HCT116 (cell line): ENCODE results near the gene TMEM131. TPM values are rescaled to one million over a fixed set of nuclear protein-coding genes. Genes with fewer than 3 reads are reported as not detected.

Source experiments
- ATAC-seq: fragments of 200-7000 bp; cut with Tn5 transposase; 2 replicates; pipeline ENCODE4 v1.9.1; 2020; ENCODE audit warnings: mild to moderate bottlenecking, moderate library complexity
- BruUV-seq: library from RNA; stranded (reverse); fragments of 400-500 nt; replicated peaks from 2 replicates; lab custom pipeline; 2021; lab: Mats Ljungman, UMichigan
- CTCF ChIA-PET: fragments of 300-600 bp; sonication (Branson Sonifier 250); formaldehyde crosslinking; loops from one replicate; lab custom pipeline; 2021; ENCODE audit warnings: antibody characterized with exemption; lab: Charles Lee
- POLR2A ChIA-PET: fragments of 300-600, 350-600 bp; sonication (Branson Sonifier 250); formaldehyde crosslinking; loops from one replicate; lab custom pipeline; 2021; ENCODE audit warnings: antibody characterized with exemption; lab: Charles Lee
- RAD21 ChIA-PET, 2 experiments: fragments of 300-600 bp; sonication (Branson Sonifier 250); formaldehyde crosslinking; loops; one replicate each; lab custom pipeline; 2023; ENCODE audit warnings: low total read pairs in 2 of 2; ENCODE audit not compliant: uncharacterized antibody in 2 of 2, unreplicated experiment in 2 of 2, low non-redundant PET in 1 of 2; lab: Charles Lee
- DNase-seq: peaks from one replicate; pipeline ENCODE4 v3.0.0-alpha.2; 2010; ENCODE audit warnings: low read depth, low spot score
- H2AFZ ChIP-seq: fragments of 200-600 bp; shearing (Covaris generic), sonication (generic); 2 replicates; pipeline ENCODE4 v1.6.1; 2017; ENCODE audit warnings: low read depth, mixed run types, mixed read lengths, antibody characterized with exemption, low read length; ENCODE audit not compliant: poor library complexity, severe bottlenecking
- H3K27ac ChIP-seq: 2 replicates; pipeline ENCODE4 v1.5.1; 2012; ENCODE audit warnings: low read depth, low read length
- H3K27me3 ChIP-seq: fragments of 200-600 bp; sonication (generic); 2 replicates; pipeline ENCODE4 v1.6.1; 2016; ENCODE audit warnings: mixed run types, low read length, mixed read lengths; ENCODE audit not compliant: insufficient read depth
- H3K36me3 ChIP-seq, 2 experiments: fragments of 200-500 bp in 1 of 2; fragments of 200-600 bp in 1 of 2; sonication (Bioruptor generic) in 1 of 2; sonication (generic) in 1 of 2; 2 replicates each; pipeline versions ENCODE4 v1.5.1 to v1.6.1; 2014 to 2016; ENCODE audit warnings: low read length in 2 of 2, inconsistent platforms in 1 of 2, mixed read lengths in 1 of 2, mixed run types in 1 of 2; ENCODE audit not compliant: insufficient read depth in 2 of 2, control insufficient read depth in 1 of 2
- H3K4me1 ChIP-seq, 2 experiments: fragments of 200-600 bp in 1 of 2; sonication (generic) in 1 of 2; 2 replicates each; pipeline versions ENCODE4 v1.5.1 to v1.6.1; 2012 to 2017; ENCODE audit warnings: low read length in 2 of 2, inconsistent platforms in 1 of 2, mild to moderate bottlenecking in 1 of 2, mixed read lengths in 1 of 2, mixed run types in 1 of 2, moderate library complexity in 1 of 2; ENCODE audit not compliant: insufficient read depth in 2 of 2, control insufficient read depth in 1 of 2
- H3K4me2 ChIP-seq: fragments of 200-600 bp; sonication (generic); 2 replicates; pipeline ENCODE4 v1.6.1; 2017; ENCODE audit warnings: mixed run types, low read length, mixed read lengths
- H3K4me3 ChIP-seq, 2 experiments: fragments of 200-600 bp in 1 of 2; sonication (generic) in 1 of 2; replicated peaks in 1 of 2; 2 replicates each; pipeline ENCODE4 v1.5.1; 2011 to 2016; ENCODE audit warnings: low read length in 2 of 2, control low read depth in 1 of 2, low read depth in 1 of 2, mild to moderate bottlenecking in 1 of 2, mixed read lengths in 1 of 2, mixed run types in 1 of 2
- H3K79me2 ChIP-seq: fragments of 200-600 bp; sonication (generic); 2 replicates; pipeline ENCODE4 v1.6.1; 2017; ENCODE audit warnings: mild to moderate bottlenecking, mixed run types, low read length, moderate library complexity, mixed read lengths; ENCODE audit not compliant: insufficient read depth
- H3K9ac ChIP-seq: fragments of 200-600 bp; sonication (generic); 2 replicates; pipeline ENCODE4 v1.6.1; 2016; ENCODE audit warnings: low read length, mixed read lengths
- H3K9me2 ChIP-seq: fragments of 200-600 bp; sonication (generic), shearing (Covaris generic); 2 replicates; pipeline ENCODE4 v1.6.1; 2017; ENCODE audit warnings: mixed run types, mild to moderate bottlenecking, moderate library complexity; ENCODE audit not compliant: insufficient read depth
- H3K9me3 ChIP-seq, 2 experiments: fragments of 200-500 bp in 1 of 2; fragments of 200-600 bp in 1 of 2; sonication (Bioruptor generic) in 1 of 2; sonication (generic) in 1 of 2; 2 replicates each; pipeline ENCODE4 v1.6.1; 2014 to 2017; ENCODE audit warnings: low read length in 2 of 2, mixed read lengths in 2 of 2, inconsistent platforms in 1 of 2, low read depth in 1 of 2, mild to moderate bottlenecking in 1 of 2, mixed run types in 1 of 2, moderate library complexity in 1 of 2; ENCODE audit not compliant: control insufficient read depth in 1 of 2, insufficient read depth in 1 of 2
- H4K20me1 ChIP-seq: fragments of 200-600 bp; sonication (generic), shearing (Covaris generic); 2 replicates; pipeline ENCODE4 v1.6.1; 2017; ENCODE audit warnings: mixed run types, mild to moderate bottlenecking, moderate library complexity; ENCODE audit not compliant: insufficient read depth
- CBX3 ChIP-seq: IDR thresholded peaks from 2 replicates; pipeline ENCODE4 v1.6.1; 2012; ENCODE audit warnings: low read depth
- EGR1 ChIP-seq: IDR thresholded peaks from 2 replicates; pipeline ENCODE4 v1.6.1; 2012; ENCODE audit warnings: low read depth
- ELF1 ChIP-seq: IDR thresholded peaks from 2 replicates; pipeline ENCODE4 v1.6.1; 2012; ENCODE audit warnings: low read depth, borderline replicate concordance
- EZH2 ChIP-seq: fragments of 200-600 bp; sonication (generic); IDR thresholded peaks from 2 replicates; pipeline ENCODE4 v1.6.1; 2017; ENCODE audit warnings: antibody characterized with exemption, mixed run types
- EZH2phosphoT487 ChIP-seq: fragments of 200-600 bp; IDR thresholded peaks from 2 replicates; pipeline ENCODE4 v1.6.1; 2018; ENCODE audit warnings: antibody characterized with exemption, borderline replicate concordance
- FOSL1 ChIP-seq: IDR thresholded peaks from 2 replicates; pipeline ENCODE4 v1.6.1; 2012; ENCODE audit warnings: low read depth
- JUND ChIP-seq: IDR thresholded peaks from 2 replicates; pipeline ENCODE4 v1.6.1; 2012
- RAD21 ChIP-seq: IDR thresholded peaks from 2 replicates; pipeline ENCODE4 v1.6.1; 2012; ENCODE audit warnings: low read depth, mild to moderate bottlenecking
- SIN3A ChIP-seq: IDR thresholded peaks from 2 replicates; pipeline ENCODE4 v1.6.1; 2012; ENCODE audit warnings: low read depth
- SP1 ChIP-seq: IDR thresholded peaks from 2 replicates; pipeline ENCODE4 v1.6.1; 2012; ENCODE audit warnings: low read depth
- TCF7L2 ChIP-seq: IDR thresholded peaks from 2 replicates; pipeline ENCODE4 v1.7.0; 2011; ENCODE audit warnings: borderline replicate concordance, inconsistent platforms; ENCODE audit not compliant: insufficient read depth, insufficient read length; ENCODE audit errors: extremely low read depth
- ZNF274 ChIP-seq: fragments of 200-500 bp; sonication (Bioruptor generic); IDR thresholded peaks from 2 replicates; pipeline ENCODE4 v1.6.1; 2014; ENCODE audit warnings: mild to moderate bottlenecking, low read depth, low read length, inconsistent platforms
- intact Hi-C: fragments of 100-400 bp; cut with micrococcal nuclease; formaldehyde crosslinking; loops from 2 replicates; pipeline ENCODE4 v1.10.0; 2022
- total RNA-seq: library from RNA; stranded (reverse); gene quantifications from one replicate; pipeline ENCODE4 v1.2.1, GENCODE V29; 2021; ENCODE audit not compliant: unreplicated experiment
- TF ChIP-seq, protein P1 (sequence below): IDR thresholded peaks from 2 replicates; pipeline ENCODE4 v1.6.1; 2012
- TF ChIP-seq, protein P2 (sequence below): IDR thresholded peaks from 2 replicates; pipeline ENCODE4 v1.6.1; 2012; ENCODE audit warnings: low read depth

The TMEM131 gene
- total RNA-seq, 1 experiment from 2014 or later: 51.5 TPM

DNA sequence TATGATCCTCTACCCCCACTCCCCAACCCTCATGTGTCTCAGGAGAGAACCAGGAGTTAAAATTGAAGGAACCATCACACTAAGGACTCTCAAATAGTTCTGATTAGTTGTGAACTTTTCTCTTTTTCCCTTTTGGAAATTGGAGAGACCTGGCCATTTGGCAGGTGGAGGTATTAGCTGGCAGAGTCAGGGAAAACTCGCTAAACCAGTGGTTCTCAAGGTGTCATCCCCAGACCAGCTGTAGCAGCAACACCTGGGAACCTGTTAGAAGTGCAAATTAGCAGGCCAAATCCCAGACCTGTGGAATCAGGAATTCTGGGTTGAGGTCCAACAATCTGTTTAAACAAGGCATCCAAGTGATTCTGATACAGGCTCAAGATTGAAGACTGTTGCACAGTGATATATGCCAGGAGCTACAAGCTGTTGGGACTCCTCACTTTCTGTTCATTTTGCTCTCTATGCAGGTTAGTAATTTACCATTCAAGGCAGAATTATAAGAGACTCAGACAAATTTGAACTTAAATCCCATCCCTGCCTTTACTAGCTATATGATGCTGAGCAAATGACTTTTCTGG is 2.8 kb upstream of the TMEM131 start:
- BruUV-seq: no TSS peak
- RAD21 ChIA-PET: no interaction called here
- Histone ChIP-seq H3K27me3 (no peaks in the 10 kb centered on the region), H3K4me3 (no peak overlapping the region), H3K9me3 (no peaks in the 10 kb centered on the region), H3K9ac (no peak overlapping the region), H4K20me1 (no peaks in the 10 kb centered on the region), H2AFZ (no peak overlapping the region), H3K4me1 (peaks cover 7 to 20% of the 10 kb centered on the region in 2 experiments; a peak in 3 of 4 replicates), H3K79me2 (peaks cover 21% of the 10 kb centered on the region), H3K36me3 (no peaks in the 10 kb centered on the region), H3K9me2 (no peaks in the 10 kb centered on the region), H3K27ac (no peak overlapping the region), H3K4me2 (no peak overlapping the region)
- DNase-seq (no peak), ATAC-seq (no peak)
- POLR2A ChIA-PET: no interaction called here
- intact Hi-C loops: loop anchor here (10.0 kb wide), 1 partner anchor 266 kb away; no protein-coding TSS in a partner anchor
- TF ChIP-seq, protein P1, sequence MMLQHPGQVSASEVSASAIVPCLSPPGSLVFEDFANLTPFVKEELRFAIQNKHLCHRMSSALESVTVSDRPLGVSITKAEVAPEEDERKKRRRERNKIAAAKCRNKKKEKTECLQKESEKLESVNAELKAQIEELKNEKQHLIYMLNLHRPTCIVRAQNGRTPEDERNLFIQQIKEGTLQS: no peak
- TF ChIP-seq EZH2phosphoT487: no peak
- no peak for TF ChIP-seq FOSL1
- TF ChIP-seq SIN3A: no peak
- TF ChIP-seq JUND: no peak
- TF ChIP-seq EGR1: no peak
- no peak for TF ChIP-seq RAD21
- no peak for TF ChIP-seq ZNF274
- TF ChIP-seq SP1: no peak
- TF ChIP-seq, protein P2, sequence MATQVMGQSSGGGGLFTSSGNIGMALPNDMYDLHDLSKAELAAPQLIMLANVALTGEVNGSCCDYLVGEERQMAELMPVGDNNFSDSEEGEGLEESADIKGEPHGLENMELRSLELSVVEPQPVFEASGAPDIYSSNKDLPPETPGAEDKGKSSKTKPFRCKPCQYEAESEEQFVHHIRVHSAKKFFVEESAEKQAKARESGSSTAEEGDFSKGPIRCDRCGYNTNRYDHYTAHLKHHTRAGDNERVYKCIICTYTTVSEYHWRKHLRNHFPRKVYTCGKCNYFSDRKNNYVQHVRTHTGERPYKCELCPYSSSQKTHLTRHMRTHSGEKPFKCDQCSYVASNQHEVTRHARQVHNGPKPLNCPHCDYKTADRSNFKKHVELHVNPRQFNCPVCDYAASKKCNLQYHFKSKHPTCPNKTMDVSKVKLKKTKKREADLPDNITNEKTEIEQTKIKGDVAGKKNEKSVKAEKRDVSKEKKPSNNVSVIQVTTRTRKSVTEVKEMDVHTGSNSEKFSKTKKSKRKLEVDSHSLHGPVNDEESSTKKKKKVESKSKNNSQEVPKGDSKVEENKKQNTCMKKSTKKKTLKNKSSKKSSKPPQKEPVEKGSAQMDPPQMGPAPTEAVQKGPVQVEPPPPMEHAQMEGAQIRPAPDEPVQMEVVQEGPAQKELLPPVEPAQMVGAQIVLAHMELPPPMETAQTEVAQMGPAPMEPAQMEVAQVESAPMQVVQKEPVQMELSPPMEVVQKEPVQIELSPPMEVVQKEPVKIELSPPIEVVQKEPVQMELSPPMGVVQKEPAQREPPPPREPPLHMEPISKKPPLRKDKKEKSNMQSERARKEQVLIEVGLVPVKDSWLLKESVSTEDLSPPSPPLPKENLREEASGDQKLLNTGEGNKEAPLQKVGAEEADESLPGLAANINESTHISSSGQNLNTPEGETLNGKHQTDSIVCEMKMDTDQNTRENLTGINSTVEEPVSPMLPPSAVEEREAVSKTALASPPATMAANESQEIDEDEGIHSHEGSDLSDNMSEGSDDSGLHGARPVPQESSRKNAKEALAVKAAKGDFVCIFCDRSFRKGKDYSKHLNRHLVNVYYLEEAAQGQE: no peak
- TF ChIP-seq TCF7L2: no peak
- no peak for TF ChIP-seq EZH2
- TF ChIP-seq ELF1: no peak
- no peak for TF ChIP-seq CBX3
- CTCF ChIA-PET: no interaction called here
